Measurements from ENCODE around the gene ARVCF. TPM values are rescaled to one million over a fixed set of nuclear protein-coding genes. Genes with fewer than 3 reads are reported as not detected.

ARVCF gene
- total RNA-seq, 1 experiment from 2014 or later = 3.8 TPM

- peaks cover 9% of the 10 kb centered on the region for H3K9me3 ChIP-seq
- no peaks in the 10 kb centered on the region for H3K36me3 ChIP-seq
- H3K27me3 ChIP-seq = no peaks in the 10 kb centered on the region
- peak; percentile 72 for DNase-seq
- no peak overlapping the region for H3K4me3 ChIP-seq
Measured at GRCh38 chr22:19998991-19999820, 17.4 kb downstream of the ARVCF start.

GRCh38 chr22:19998232-19998951, 18.2 kb downstream of the ARVCF start:
- Histone ChIP-seq H3K9me3 (peaks cover 3% of the 10 kb centered on the region), H3K4me3 (no peak overlapping the region), H3K27me3 (no peaks in the 10 kb centered on the region), H3K36me3 (no peaks in the 10 kb centered on the region)
- DNase-seq = no peak

- Histone ChIP-seq H3K4me3 (no peak overlapping the region), H3K36me3 (no peaks in the 10 kb centered on the region), H3K27me3 (no peaks in the 10 kb centered on the region), H3K9me3 (no peaks in the 10 kb centered on the region)
- no peak for DNase-seq
Measured at GRCh38 chr22:19997561-19998231, 18.9 kb downstream of the ARVCF start.

- Histone ChIP-seq H3K36me3 (no peaks in the 10 kb centered on the region), H3K9me3 (no peaks in the 10 kb centered on the region), H3K4me3 (no peak overlapping the region), H3K27me3 (no peaks in the 10 kb centered on the region)
- DNase-seq = no peak
Measured at GRCh38 chr22:19996694-19997384, 19.8 kb downstream of the ARVCF start.

- Histone ChIP-seq H3K27me3 (no peaks in the 10 kb centered on the region), H3K36me3 (no peaks in the 10 kb centered on the region), H3K9me3 (no peaks in the 10 kb centered on the region), H3K4me3 (no peak overlapping the region)
- peak; percentile 59 for DNase-seq
Measured at GRCh38 chr22:19995611-19996339, 20.8 kb downstream of the ARVCF start.

- H3K27me3 ChIP-seq = no peaks in the 10 kb centered on the region
- no peaks in the 10 kb centered on the region for H3K36me3 ChIP-seq
- no peaks in the 10 kb centered on the region for H3K9me3 ChIP-seq
- DNase-seq = no peak
- H3K4me3 ChIP-seq = no peak overlapping the region
Measured at GRCh38 chr22:19994851-19995610, 21.6 kb downstream of the ARVCF start.

GRCh38 chr22:19993926-19994325, 22.7 kb downstream of the ARVCF start:
- H3K36me3 ChIP-seq = no peaks in the 10 kb centered on the region
- H3K9me3 ChIP-seq = no peaks in the 10 kb centered on the region
- DNase-seq = no peak
- H3K27me3 ChIP-seq = no peaks in the 10 kb centered on the region
- no peak overlapping the region for H3K4me3 ChIP-seq

GRCh38 chr22:19992921-19993355, 23.7 kb downstream of the ARVCF start:
- H3K36me3 ChIP-seq = no peaks in the 10 kb centered on the region
- H3K4me3 ChIP-seq = no peak overlapping the region
- H3K27me3 ChIP-seq = no peaks in the 10 kb centered on the region
- no peaks in the 10 kb centered on the region for H3K9me3 ChIP-seq
- no peak for DNase-seq

- DNase-seq = no peak
- no peaks in the 10 kb centered on the region for H3K9me3 ChIP-seq
- H3K27me3 ChIP-seq = no peaks in the 10 kb centered on the region
- no peak overlapping the region for H3K4me3 ChIP-seq
- H3K36me3 ChIP-seq = no peaks in the 10 kb centered on the region
Measured at GRCh38 chr22:19992481-19992911, 24.1 kb downstream of the ARVCF start.

- Histone ChIP-seq H3K9me3 (no peaks in the 10 kb centered on the region), H3K36me3 (no peaks in the 10 kb centered on the region), H3K4me3 (no peak overlapping the region), H3K27me3 (no peaks in the 10 kb centered on the region)
- no peak for DNase-seq
Measured at GRCh38 chr22:19991645-19992451, 24.8 kb downstream of the ARVCF start.

- Histone ChIP-seq H3K36me3 (no peaks in the 10 kb centered on the region), H3K9me3 (no peaks in the 10 kb centered on the region), H3K27me3 (no peaks in the 10 kb centered on the region), H3K4me3 (no peak overlapping the region)
- no peak for DNase-seq
Measured at GRCh38 chr22:19991395-19991644, 25.3 kb downstream of the ARVCF start.

- H3K4me3 ChIP-seq = no peak overlapping the region
- H3K27me3 ChIP-seq = no peaks in the 10 kb centered on the region
- H3K9me3 ChIP-seq = no peaks in the 10 kb centered on the region
- no peaks in the 10 kb centered on the region for H3K36me3 ChIP-seq
- DNase-seq = no peak
Measured at GRCh38 chr22:19990609-19991394, 25.8 kb downstream of the ARVCF start.

GRCh38 chr22:19990188-19990587, 26.4 kb downstream of the ARVCF start:
- no peak for DNase-seq
- no peak overlapping the region for H3K4me3 ChIP-seq

GRCh38 chr22:19989725-19990067, 26.9 kb downstream of the ARVCF start:
- Histone ChIP-seq H3K9me3 (no peaks in the 10 kb centered on the region), H3K4me3 (no peak overlapping the region), H3K36me3 (no peaks in the 10 kb centered on the region), H3K27me3 (no peaks in the 10 kb centered on the region)
- no peak for DNase-seq

More at GRCh38 chr22:19990188-19990587, 26.4 kb downstream of the ARVCF start:
- H3K9me3 ChIP-seq = no peaks in the 10 kb centered on the region
- H3K27me3 ChIP-seq = no peaks in the 10 kb centered on the region
- no peaks in the 10 kb centered on the region for H3K36me3 ChIP-seq
